ENCODE measurements around the gene KRTAP19-1.

DNA sequence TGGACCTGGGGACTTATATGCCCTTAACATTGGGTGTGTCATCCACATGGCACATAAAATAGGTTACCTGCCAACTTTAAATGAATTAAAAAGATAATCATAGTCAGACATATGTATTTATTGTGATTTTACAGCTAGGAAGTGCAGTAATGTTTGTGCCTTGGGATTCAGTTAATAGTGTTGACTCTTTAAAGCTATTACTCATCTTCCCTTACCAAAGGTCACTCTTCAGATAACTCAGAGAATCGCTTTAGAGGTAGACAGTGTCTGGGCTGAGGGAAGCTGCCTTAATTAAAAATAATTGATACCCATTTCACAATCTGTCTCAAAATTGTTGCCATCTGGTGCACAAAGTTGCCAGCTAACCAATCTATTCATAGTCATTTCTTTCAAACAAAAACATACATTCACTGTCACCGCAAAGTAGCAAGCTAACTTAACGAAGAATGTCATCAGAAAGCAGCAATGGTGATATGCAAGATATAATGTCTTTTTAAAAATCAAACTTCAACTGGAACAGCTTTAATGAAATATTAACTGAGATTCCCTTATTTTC, 43.1 kb downstream of the KRTAP19-1 start:
- TF ChIP-seq, protein P1, sequence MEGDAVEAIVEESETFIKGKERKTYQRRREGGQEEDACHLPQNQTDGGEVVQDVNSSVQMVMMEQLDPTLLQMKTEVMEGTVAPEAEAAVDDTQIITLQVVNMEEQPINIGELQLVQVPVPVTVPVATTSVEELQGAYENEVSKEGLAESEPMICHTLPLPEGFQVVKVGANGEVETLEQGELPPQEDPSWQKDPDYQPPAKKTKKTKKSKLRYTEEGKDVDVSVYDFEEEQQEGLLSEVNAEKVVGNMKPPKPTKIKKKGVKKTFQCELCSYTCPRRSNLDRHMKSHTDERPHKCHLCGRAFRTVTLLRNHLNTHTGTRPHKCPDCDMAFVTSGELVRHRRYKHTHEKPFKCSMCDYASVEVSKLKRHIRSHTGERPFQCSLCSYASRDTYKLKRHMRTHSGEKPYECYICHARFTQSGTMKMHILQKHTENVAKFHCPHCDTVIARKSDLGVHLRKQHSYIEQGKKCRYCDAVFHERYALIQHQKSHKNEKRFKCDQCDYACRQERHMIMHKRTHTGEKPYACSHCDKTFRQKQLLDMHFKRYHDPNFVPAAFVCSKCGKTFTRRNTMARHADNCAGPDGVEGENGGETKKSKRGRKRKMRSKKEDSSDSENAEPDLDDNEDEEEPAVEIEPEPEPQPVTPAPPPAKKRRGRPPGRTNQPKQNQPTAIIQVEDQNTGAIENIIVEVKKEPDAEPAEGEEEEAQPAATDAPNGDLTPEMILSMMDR (IDR thresholded peaks at IDR 0.05; ENCODE audit: poor library complexity, severe bottlenecking): no peak
- TF ChIP-seq, protein P2, sequence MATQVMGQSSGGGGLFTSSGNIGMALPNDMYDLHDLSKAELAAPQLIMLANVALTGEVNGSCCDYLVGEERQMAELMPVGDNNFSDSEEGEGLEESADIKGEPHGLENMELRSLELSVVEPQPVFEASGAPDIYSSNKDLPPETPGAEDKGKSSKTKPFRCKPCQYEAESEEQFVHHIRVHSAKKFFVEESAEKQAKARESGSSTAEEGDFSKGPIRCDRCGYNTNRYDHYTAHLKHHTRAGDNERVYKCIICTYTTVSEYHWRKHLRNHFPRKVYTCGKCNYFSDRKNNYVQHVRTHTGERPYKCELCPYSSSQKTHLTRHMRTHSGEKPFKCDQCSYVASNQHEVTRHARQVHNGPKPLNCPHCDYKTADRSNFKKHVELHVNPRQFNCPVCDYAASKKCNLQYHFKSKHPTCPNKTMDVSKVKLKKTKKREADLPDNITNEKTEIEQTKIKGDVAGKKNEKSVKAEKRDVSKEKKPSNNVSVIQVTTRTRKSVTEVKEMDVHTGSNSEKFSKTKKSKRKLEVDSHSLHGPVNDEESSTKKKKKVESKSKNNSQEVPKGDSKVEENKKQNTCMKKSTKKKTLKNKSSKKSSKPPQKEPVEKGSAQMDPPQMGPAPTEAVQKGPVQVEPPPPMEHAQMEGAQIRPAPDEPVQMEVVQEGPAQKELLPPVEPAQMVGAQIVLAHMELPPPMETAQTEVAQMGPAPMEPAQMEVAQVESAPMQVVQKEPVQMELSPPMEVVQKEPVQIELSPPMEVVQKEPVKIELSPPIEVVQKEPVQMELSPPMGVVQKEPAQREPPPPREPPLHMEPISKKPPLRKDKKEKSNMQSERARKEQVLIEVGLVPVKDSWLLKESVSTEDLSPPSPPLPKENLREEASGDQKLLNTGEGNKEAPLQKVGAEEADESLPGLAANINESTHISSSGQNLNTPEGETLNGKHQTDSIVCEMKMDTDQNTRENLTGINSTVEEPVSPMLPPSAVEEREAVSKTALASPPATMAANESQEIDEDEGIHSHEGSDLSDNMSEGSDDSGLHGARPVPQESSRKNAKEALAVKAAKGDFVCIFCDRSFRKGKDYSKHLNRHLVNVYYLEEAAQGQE (IDR thresholded peaks at IDR 0.05; ENCODE audit: borderline replicate concordance): no peak
- TF ChIP-seq EZH2 (IDR thresholded peaks at IDR 0.05; ENCODE audit: borderline replicate concordance, insufficient read depth, low read length, poor library complexity, severe bottlenecking) (no peak), POLR2AphosphoS5 (IDR thresholded peaks at IDR 0.05) (no peak), RAD21 (conservative IDR thresholded peaks at IDR 0.05) (no peak), MXI1 (conservative IDR thresholded peaks at IDR 0.05; ENCODE audit: poor library complexity, severe bottlenecking) (no peak), EP300 (conservative IDR thresholded peaks at IDR 0.05; ENCODE audit: poor library complexity, severe bottlenecking) (no peak), SMC3 (conservative IDR thresholded peaks at IDR 0.05; ENCODE audit: poor library complexity) (no peak), TAF1 (IDR thresholded peaks at IDR 0.05; ENCODE audit: low read depth) (no peak)
